Measurements from ENCODE around the gene SLC50A1. TPM values are rescaled to one million over a fixed set of nuclear protein-coding genes. Genes with fewer than 3 reads are reported as not detected.

SLC50A1 gene
- 10 to 100 TPM; 28.8 to 36.3 TPM for total RNA-seq

GRCh38 chr1:155135415-155136028, at the start of gene SLC50A1:
Gene SLC50A1, plus strand, starts transcription at chr1:155135852. Its CDS starts 60 bp downstream, at chr1:155135912.
- DNase-seq (ENCODE audit: low spot score) (peak; percentile 97), ATAC-seq (peak; percentile 93 to 94)
- peak within 1 kb of the TSS; percentile 97 to 98 for H3K27ac Mint-ChIP-seq
- H3K4me1 Mint-ChIP-seq (ENCODE audit: low read depth in 2 of 2), result peaks cover 35 to 39% of the 10 kb centered on the region in 2 donors
- H3K36me3 Mint-ChIP-seq, result peaks cover 4% of the 10 kb centered on the region
- H3K27me3 Mint-ChIP-seq, result peaks cover 0 to 2% of the 10 kb centered on the region in 2 donors
- H3K4me3 Mint-ChIP-seq, result peak within 1 kb of the TSS; percentile 100
- H3K9me3 Mint-ChIP-seq, result no peaks in the 10 kb centered on the region

- Mint-ChIP-seq H3K27me3 (peaks cover 17 to 21% of the 10 kb centered on the region in 2 donors), H3K27ac (no peak overlapping the region), H3K4me3 (peak overlapping the region; percentile 52), H3K36me3 (peaks cover 6% of the 10 kb centered on the region), H3K9me3 (no peaks in the 10 kb centered on the region), H3K4me1 (ENCODE audit: low read depth in 2 of 2) (peaks cover 24 to 31% of the 10 kb centered on the region in 2 donors)
- DNase-seq (ENCODE audit: low spot score) (peak; percentile 81), ATAC-seq (peak in 1 of 2 donors; percentile 25)
Observed at GRCh38 chr1:155086128-155086741, 49.4 kb upstream of the SLC50A1 start.

GRCh38 chr1:155086856-155087535, 48.7 kb upstream of the SLC50A1 start:
- Mint-ChIP-seq H3K9me3 (no peaks in the 10 kb centered on the region), H3K4me3 (no peak overlapping the region), H3K36me3 (no peaks in the 10 kb centered on the region), H3K27ac (no peak overlapping the region), H3K27me3 (peaks cover 11 to 14% of the 10 kb centered on the region in 2 donors), H3K4me1 (ENCODE audit: low read depth in 2 of 2) (peaks cover 21 to 26% of the 10 kb centered on the region in 2 donors)
- ATAC-seq (no peak), DNase-seq (ENCODE audit: low spot score) (no peak)

- peaks cover 4% of the 10 kb centered on the region in 2 donors for H3K4me1 Mint-ChIP-seq (ENCODE audit: low read depth in 2 of 2)
- peak; percentile 83 for DNase-seq (ENCODE audit: low spot score)
- H3K27me3 Mint-ChIP-seq, result peaks cover 8 to 14% of the 10 kb centered on the region in 2 donors
- no peaks in the 10 kb centered on the region for H3K36me3 Mint-ChIP-seq
- ATAC-seq, result peak; percentile 74 to 81
- H3K27ac Mint-ChIP-seq, result no peak overlapping the region
- H3K9me3 Mint-ChIP-seq, result no peaks in the 10 kb centered on the region
- no peak overlapping the region for H3K4me3 Mint-ChIP-seq
Observed at GRCh38 chr1:155091071-155092051, 44.3 kb upstream of the SLC50A1 start.

- H3K27ac Mint-ChIP-seq, result no peak overlapping the region
Observed at GRCh38 chr1:155092131-155092530, 43.5 kb upstream of the SLC50A1 start.

GRCh38 chr1:155092641-155093040, 43.0 kb upstream of the SLC50A1 start:
- Mint-ChIP-seq H3K36me3 (no peaks in the 10 kb centered on the region), H3K9me3 (no peaks in the 10 kb centered on the region), H3K27me3 (peaks cover 8 to 14% of the 10 kb centered on the region in 2 donors), H3K4me1 (ENCODE audit: low read depth in 2 of 2) (peaks cover 4% of the 10 kb centered on the region in 2 donors), H3K27ac (no peak overlapping the region), H3K4me3 (no peak overlapping the region)
- DNase-seq (ENCODE audit: low spot score), result no peak
- no peak for ATAC-seq

More at GRCh38 chr1:155092131-155092530, 43.5 kb upstream of the SLC50A1 start:
- no peak for ATAC-seq
- DNase-seq (ENCODE audit: low spot score), result no peak
- H3K4me1 Mint-ChIP-seq (ENCODE audit: low read depth in 2 of 2), result peaks cover 4% of the 10 kb centered on the region in 2 donors
- no peaks in the 10 kb centered on the region for H3K9me3 Mint-ChIP-seq
- no peaks in the 10 kb centered on the region for H3K36me3 Mint-ChIP-seq
- peaks cover 8 to 14% of the 10 kb centered on the region in 2 donors for H3K27me3 Mint-ChIP-seq
- H3K4me3 Mint-ChIP-seq, result no peak overlapping the region

GRCh38 chr1:155093911-155094621, 41.6 kb upstream of the SLC50A1 start:
- H3K27me3 Mint-ChIP-seq, result peaks cover 8 to 14% of the 10 kb centered on the region in 2 donors
- no peaks in the 10 kb centered on the region for H3K9me3 Mint-ChIP-seq
- no peaks in the 10 kb centered on the region for H3K36me3 Mint-ChIP-seq
- peak in 1 of 2 donors; percentile 29 for ATAC-seq
- no peak overlapping the region for H3K27ac Mint-ChIP-seq
- peaks cover 4% of the 10 kb centered on the region in 2 donors for H3K4me1 Mint-ChIP-seq (ENCODE audit: low read depth in 2 of 2)
- H3K4me3 Mint-ChIP-seq, result no peak overlapping the region
- DNase-seq (ENCODE audit: low spot score), result no peak

- Mint-ChIP-seq H3K4me3 (no peak overlapping the region), H3K27ac (no peak overlapping the region), H3K36me3 (no peaks in the 10 kb centered on the region), H3K9me3 (no peaks in the 10 kb centered on the region), H3K4me1 (ENCODE audit: low read depth in 2 of 2) (peaks cover 4% of the 10 kb centered on the region in 2 donors), H3K27me3 (peaks cover 8 to 14% of the 10 kb centered on the region in 2 donors)
- ATAC-seq (no peak), DNase-seq (ENCODE audit: low spot score) (no peak)
Observed at GRCh38 chr1:155094622-155094948, 41.1 kb upstream of the SLC50A1 start.

GRCh38 chr1:155099331-155099730, 36.3 kb upstream of the SLC50A1 start:
- Mint-ChIP-seq H3K4me3 (no peak overlapping the region), H3K4me1 (ENCODE audit: low read depth in 2 of 2) (no peaks in the 10 kb centered on the region), H3K9me3 (no peaks in the 10 kb centered on the region), H3K27me3 (peaks cover 8 to 14% of the 10 kb centered on the region in 2 donors), H3K27ac (no peak overlapping the region), H3K36me3 (no peaks in the 10 kb centered on the region)
- ATAC-seq (no peak), DNase-seq (ENCODE audit: low spot score) (no peak)

GRCh38 chr1:155103325-155103724, 32.3 kb upstream of the SLC50A1 start:
- H3K27me3 Mint-ChIP-seq, result peaks cover 5 to 7% of the 10 kb centered on the region in 2 donors
- H3K36me3 Mint-ChIP-seq, result no peaks in the 10 kb centered on the region
- no peak for ATAC-seq
- H3K9me3 Mint-ChIP-seq, result no peaks in the 10 kb centered on the region
- H3K4me1 Mint-ChIP-seq (ENCODE audit: low read depth in 2 of 2), result no peaks in the 10 kb centered on the region
- H3K4me3 Mint-ChIP-seq, result no peak overlapping the region
- no peak for DNase-seq (ENCODE audit: low spot score)
- no peak overlapping the region for H3K27ac Mint-ChIP-seq

GRCh38 chr1:155104605-155105534, 30.8 kb upstream of the SLC50A1 start:
- H3K4me3 Mint-ChIP-seq, result no peak overlapping the region

GRCh38 chr1:155105604-155106011, 30.0 kb upstream of the SLC50A1 start:
- Mint-ChIP-seq H3K27me3 (peaks cover 5 to 7% of the 10 kb centered on the region in 2 donors), H3K36me3 (no peaks in the 10 kb centered on the region), H3K4me3 (no peak overlapping the region), H3K4me1 (ENCODE audit: low read depth in 2 of 2) (no peaks in the 10 kb centered on the region), H3K9me3 (no peaks in the 10 kb centered on the region), H3K27ac (no peak overlapping the region)
- ATAC-seq (no peak), DNase-seq (ENCODE audit: low spot score) (no peak)

More at GRCh38 chr1:155104605-155105534, 30.8 kb upstream of the SLC50A1 start:
- H3K27me3 Mint-ChIP-seq, result peaks cover 5 to 7% of the 10 kb centered on the region in 2 donors
- no peaks in the 10 kb centered on the region for H3K4me1 Mint-ChIP-seq (ENCODE audit: low read depth in 2 of 2)
- no peaks in the 10 kb centered on the region for H3K9me3 Mint-ChIP-seq
- ATAC-seq, result no peak
- H3K36me3 Mint-ChIP-seq, result no peaks in the 10 kb centered on the region
- DNase-seq (ENCODE audit: low spot score), result no peak
- no peak overlapping the region for H3K27ac Mint-ChIP-seq

All from natural killer cell treated with Interleukin-12 subunit alpha and Interleukin-12 subunit beta and Interleukin-15 and Interleukin-18, amount 100 ng/mL, for 72 hours (primary cell).